Activated CD8-positive, alpha-beta memory T cell treated with anti-CD3 and anti-CD28 coated beads for 4 hours (primary cell): Measurements from ENCODE around the gene JAKMIP3.
"Not testable (repeated sequence)": the region's sequence is repeated elsewhere in the genome, so short reads cannot be mapped to it uniquely, and the experiment has no call there.

Experiments
- DNase-seq, 2 donors: peaks; one replicate each; pipeline ENCODE4 v3.0.0-alpha.2; 2020; ENCODE audit warnings: low read depth in 2 of 2

The JAKMIP3 gene

GRCh38 chr10:132064082-132064755, 1.5 kb upstream of the JAKMIP3 start:
- no peak for DNase-seq

- DNase-seq, result no peak
These were observed 842 bp upstream of the JAKMIP3 start for GRCh38 chr10:132064771-132065437.

- DNase-seq, result no peak
These were observed 440 bp downstream of the JAKMIP3 start for GRCh38 chr10:132066186-132066585.

GRCh38 chr10:132066812-132067211, 1.1 kb downstream of the JAKMIP3 start:
- DNase-seq, result no peak

GRCh38 chr10:132068431-132069121, 2.8 kb downstream of the JAKMIP3 start:
- no peak for DNase-seq

- no peak for DNase-seq
These were observed 3.5 kb downstream of the JAKMIP3 start for GRCh38 chr10:132069122-132069848.

GRCh38 chr10:132069849-132070182, 4.1 kb downstream of the JAKMIP3 start:
- no peak for DNase-seq

GRCh38 chr10:132070724-132071123, 5.0 kb downstream of the JAKMIP3 start:
- no peak for DNase-seq

- DNase-seq, result no peak
These were observed 5.9 kb downstream of the JAKMIP3 start for GRCh38 chr10:132071667-132072066.

- no peak for DNase-seq
These were observed 10.3 kb downstream of the JAKMIP3 start for GRCh38 chr10:132075909-132076577.

GRCh38 chr10:132076578-132077081, 10.9 kb downstream of the JAKMIP3 start:
- DNase-seq, result no peak

- no peak for DNase-seq
These were observed 11.3 kb downstream of the JAKMIP3 start for GRCh38 chr10:132077091-132077490.

- no peak for DNase-seq
These were observed 13.1 kb downstream of the JAKMIP3 start for GRCh38 chr10:132078746-132079345.

- DNase-seq, result not testable (repeated sequence)
These were observed 18.6 kb downstream of the JAKMIP3 start for GRCh38 chr10:132084384-132084783.

- not testable (repeated sequence) for DNase-seq
These were observed 27.5 kb downstream of the JAKMIP3 start for GRCh38 chr10:132093236-132093635.

- DNase-seq, result no peak
These were observed 29.0 kb downstream of the JAKMIP3 start for GRCh38 chr10:132094581-132095234.

- no peak for DNase-seq
These were observed 29.8 kb downstream of the JAKMIP3 start for GRCh38 chr10:132095403-132096113.

- no peak for DNase-seq
These were observed 30.5 kb downstream of the JAKMIP3 start for GRCh38 chr10:132096223-132096622.

- no peak for DNase-seq
These were observed 31.2 kb downstream of the JAKMIP3 start for GRCh38 chr10:132096863-132097478.
